ENCODE data around the gene SENP3. TPM values are rescaled to one million over a fixed set of nuclear protein-coding genes. Genes with fewer than 3 reads are reported as not detected.

Gene SENP3
- total and polyA plus RNA-seq, 2 of the 13 experiments (the other 11 are each of a cell fraction or from before 2014, with no cell fraction given) = 55.8 to 75.4 TPM

DNA sequence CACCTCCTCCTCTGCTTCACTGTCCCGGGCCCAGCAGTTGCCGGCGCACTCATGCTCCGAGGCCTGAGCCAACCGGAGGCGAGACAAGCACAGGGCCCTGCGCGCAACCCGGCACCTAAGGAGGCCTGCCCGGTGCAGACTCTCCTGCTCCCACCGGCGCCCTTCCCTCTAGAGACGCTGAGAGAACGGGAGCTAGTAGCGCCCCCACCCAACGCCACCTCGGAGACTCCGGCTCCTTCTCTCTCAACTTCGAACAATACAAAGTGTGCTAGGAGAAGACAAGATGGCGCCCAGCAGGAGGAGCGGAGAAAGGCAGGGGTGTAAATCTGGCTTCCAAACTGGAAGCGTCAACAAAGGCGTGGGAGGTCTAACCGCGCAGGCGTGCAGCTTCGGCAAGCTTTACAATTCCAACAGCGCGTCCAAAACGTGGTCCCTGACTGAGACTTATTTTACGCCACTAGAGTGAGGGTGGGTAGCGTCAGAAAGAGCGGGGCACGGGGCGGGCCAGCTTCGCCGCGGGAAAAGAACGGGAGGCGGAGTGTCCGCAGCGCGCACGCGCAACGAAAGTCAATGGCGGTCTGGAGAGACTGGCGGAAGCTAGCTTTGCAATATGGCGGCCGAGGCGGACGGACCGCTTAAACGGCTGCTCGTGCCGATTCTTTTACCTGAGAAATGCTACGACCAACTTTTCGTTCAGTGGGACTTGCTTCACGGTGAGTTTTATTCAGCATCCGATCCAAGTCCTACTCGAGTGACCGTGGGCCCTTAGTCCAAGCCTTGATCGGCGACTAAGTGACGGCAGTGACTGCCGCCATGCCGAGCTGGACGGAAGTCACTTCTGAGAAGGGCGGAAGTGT is 21.8 kb downstream of the SENP3 start, which contains the start of gene MPDU1 (continued):
- TF ChIP-seq ZNF512B (CRISPR knock-in tag; IDR thresholded peaks at IDR 0.05; ENCODE audit: borderline replicate concordance) (no peak), ZNF451 (CRISPR knock-in tag; IDR thresholded peaks at IDR 0.05) (no peak; the same call in 1 of the 2 replicates), TAF15 (IDR thresholded peaks at IDR 0.05; ENCODE audit: low read depth, low read length, poor library complexity, severe bottlenecking) (no peak), MED8 (CRISPR knock-in tag; IDR thresholded peaks at IDR 0.05; ENCODE audit: insufficient replicate concordance) (peak; percentile 36), SKIL (CRISPR knock-in tag; IDR thresholded peaks at IDR 0.05; ENCODE audit: borderline replicate concordance) (no peak), ZNF83 (CRISPR knock-in tag; IDR thresholded peaks at IDR 0.05; ENCODE audit: borderline replicate concordance) (no peak), HNRNPUL1 (IDR thresholded peaks at IDR 0.05; ENCODE audit: low read depth, low read length) (no peak), ZNF569 (CRISPR knock-in tag; IDR thresholded peaks at IDR 0.05; ENCODE audit: borderline replicate concordance) (no peak), ZNF776 (CRISPR knock-in tag; IDR thresholded peaks at IDR 0.05) (no peak), CENPT (CRISPR knock-in tag; IDR thresholded peaks at IDR 0.05; ENCODE audit: low read depth) (peak; percentile 18; the same call in 1 of the 2 replicates), TCF7 (IDR thresholded peaks at IDR 0.05; ENCODE audit: low read depth) (no peak), ZFP36 (IDR thresholded peaks at IDR 0.05; ENCODE audit: borderline replicate concordance, low read depth, low read length, partially characterized antibody) (no peak), HNF4A (CRISPR knock-in tag; IDR thresholded peaks at IDR 0.05) (0 out of 2 replicates have a peak, but pooled peaks have one; percentile 2), ZNF432 (CRISPR knock-in tag; IDR thresholded peaks at IDR 0.05; ENCODE audit: borderline replicate concordance) (no peak), NFKB2 (CRISPR knock-in tag; IDR thresholded peaks at IDR 0.05; ENCODE audit: borderline replicate concordance) (0 out of 2 replicates have a peak, but pooled peaks have one; percentile 83), ZNF816 (CRISPR knock-in tag; IDR thresholded peaks at IDR 0.05; ENCODE audit: borderline replicate concordance) (peak; percentile 85), ZBTB42 (CRISPR knock-in tag; IDR thresholded peaks at IDR 0.05) (no peak), HNRNPLL (IDR thresholded peaks at IDR 0.05; ENCODE audit: low read depth, low read length, poor library complexity, severe bottlenecking) (peak; percentile 83), NCOR1 (IDR thresholded peaks at IDR 0.05; ENCODE audit: borderline replicate concordance, low read length) (peak; percentile 31; the same call in 1 of the 2 replicates), ADNP (CRISPR knock-in tag; IDR thresholded peaks at IDR 0.05) (no peak)
- TF ChIP-seq, protein P1, sequence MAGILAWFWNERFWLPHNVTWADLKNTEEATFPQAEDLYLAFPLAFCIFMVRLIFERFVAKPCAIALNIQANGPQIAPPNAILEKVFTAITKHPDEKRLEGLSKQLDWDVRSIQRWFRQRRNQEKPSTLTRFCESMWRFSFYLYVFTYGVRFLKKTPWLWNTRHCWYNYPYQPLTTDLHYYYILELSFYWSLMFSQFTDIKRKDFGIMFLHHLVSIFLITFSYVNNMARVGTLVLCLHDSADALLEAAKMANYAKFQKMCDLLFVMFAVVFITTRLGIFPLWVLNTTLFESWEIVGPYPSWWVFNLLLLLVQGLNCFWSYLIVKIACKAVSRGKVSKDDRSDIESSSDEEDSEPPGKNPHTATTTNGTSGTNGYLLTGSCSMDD (CRISPR knock-in tag; IDR thresholded peaks at IDR 0.05) = no peak
